ENCODE results near the gene NEK6.
"Not testable (repeated sequence)": the region's sequence is repeated elsewhere in the genome, so short reads cannot be mapped to it uniquely, and the experiment has no call there.

Gene NEK6

GRCh38 chr9:124238546-124239140 is 19.1 kb upstream of the NEK6 start:
- Histone ChIP-seq H3K9ac (ENCODE audit: low read depth, low read length) (no peak overlapping the region), H3K4me1 (ENCODE audit: insufficient read depth, low read length) (peaks cover 4% of the 10 kb centered on the region; the same call in 1 of the 2 replicates), H3K36me3 (ENCODE audit: insufficient read depth, low read depth, low read length) (no peaks in the 10 kb centered on the region), H3K27ac (ENCODE audit: low read length) (no peak overlapping the region), H3K27me3 (ENCODE audit: insufficient read depth, low read length) (no peaks in the 10 kb centered on the region), H3K4me3 (ENCODE audit: low read length) (no peak overlapping the region), H3K9me3 (ENCODE audit: insufficient read depth, low read depth, low read length) (no peaks in the 10 kb centered on the region)

- no peak overlapping the region for H3K9ac ChIP-seq (ENCODE audit: low read depth, low read length)
- H3K27me3 ChIP-seq (ENCODE audit: insufficient read depth, low read length): no peaks in the 10 kb centered on the region
- H3K36me3 ChIP-seq (ENCODE audit: insufficient read depth, low read depth, low read length): no peaks in the 10 kb centered on the region
- no peaks in the 10 kb centered on the region for H3K9me3 ChIP-seq (ENCODE audit: insufficient read depth, low read depth, low read length)
- H3K4me3 ChIP-seq (ENCODE audit: low read length): no peak overlapping the region
- peaks cover 4% of the 10 kb centered on the region; the same call in 1 of the 2 replicates for H3K4me1 ChIP-seq (ENCODE audit: insufficient read depth, low read length)
- no peak overlapping the region for H3K27ac ChIP-seq (ENCODE audit: low read length)
Observed at GRCh38 chr9:124239249-124240073, 18.3 kb upstream of the NEK6 start.

GRCh38 chr9:124242331-124243194 is 15.2 kb upstream of the NEK6 start:
- H3K27me3 ChIP-seq (ENCODE audit: insufficient read depth, low read length): no peaks in the 10 kb centered on the region
- H3K9ac ChIP-seq (ENCODE audit: low read depth, low read length): peak overlapping the region; percentile 36; the same call in 1 of the 2 replicates
- H3K36me3 ChIP-seq (ENCODE audit: insufficient read depth, low read depth, low read length): no peaks in the 10 kb centered on the region
- H3K4me3 ChIP-seq (ENCODE audit: low read length): peak overlapping the region; percentile 49; the same call in 1 of the 2 replicates
- peak overlapping the region; percentile 64 for H3K27ac ChIP-seq (ENCODE audit: low read length)
- no peaks in the 10 kb centered on the region for H3K9me3 ChIP-seq (ENCODE audit: insufficient read depth, low read depth, low read length)
- peaks cover 4% of the 10 kb centered on the region; the same call in 1 of the 2 replicates for H3K4me1 ChIP-seq (ENCODE audit: insufficient read depth, low read length)

GRCh38 chr9:124247393-124247792 is 10.4 kb upstream of the NEK6 start:
- H3K27me3 ChIP-seq (ENCODE audit: insufficient read depth, low read length); H3K36me3 ChIP-seq (ENCODE audit: insufficient read depth, low read depth, low read length); H3K9ac ChIP-seq (ENCODE audit: low read depth, low read length); H3K9me3 ChIP-seq (ENCODE audit: insufficient read depth, low read depth, low read length); H3K27ac ChIP-seq (ENCODE audit: low read length); H3K4me3 ChIP-seq (ENCODE audit: low read length); H3K4me1 ChIP-seq (ENCODE audit: insufficient read depth, low read length): not testable (repeated sequence)

GRCh38 chr9:124248066-124248465 is 9.7 kb upstream of the NEK6 start:
- H3K27ac ChIP-seq (ENCODE audit: low read length): no peak overlapping the region

GRCh38 chr9:124248960-124249359 is 8.8 kb upstream of the NEK6 start:
- H3K9me3 ChIP-seq (ENCODE audit: insufficient read depth, low read depth, low read length): no peaks in the 10 kb centered on the region
- no peaks in the 10 kb centered on the region for H3K27me3 ChIP-seq (ENCODE audit: insufficient read depth, low read length)
- no peaks in the 10 kb centered on the region for H3K36me3 ChIP-seq (ENCODE audit: insufficient read depth, low read depth, low read length)
- no peaks in the 10 kb centered on the region; the same call in 1 of the 2 replicates for H3K4me1 ChIP-seq (ENCODE audit: insufficient read depth, low read length)
- no peak overlapping the region for H3K27ac ChIP-seq (ENCODE audit: low read length)
- no peak overlapping the region for H3K4me3 ChIP-seq (ENCODE audit: low read length)
- no peak overlapping the region for H3K9ac ChIP-seq (ENCODE audit: low read depth, low read length)

More at GRCh38 chr9:124248066-124248465, 9.7 kb upstream of the NEK6 start:
- no peaks in the 10 kb centered on the region; the same call in none of the 2 replicates for H3K4me1 ChIP-seq (ENCODE audit: insufficient read depth, low read length)
- H3K27me3 ChIP-seq (ENCODE audit: insufficient read depth, low read length): no peaks in the 10 kb centered on the region
- no peaks in the 10 kb centered on the region for H3K36me3 ChIP-seq (ENCODE audit: insufficient read depth, low read depth, low read length)
- H3K9me3 ChIP-seq (ENCODE audit: insufficient read depth, low read depth, low read length): no peaks in the 10 kb centered on the region
- H3K4me3 ChIP-seq (ENCODE audit: low read length): no peak overlapping the region
- no peak overlapping the region for H3K9ac ChIP-seq (ENCODE audit: low read depth, low read length)

GRCh38 chr9:124251204-124251603 is 6.5 kb upstream of the NEK6 start:
- Histone ChIP-seq H3K4me1 (ENCODE audit: insufficient read depth, low read length) (no peaks in the 10 kb centered on the region; the same call in 1 of the 2 replicates), H3K9ac (ENCODE audit: low read depth, low read length) (no peak overlapping the region), H3K9me3 (ENCODE audit: insufficient read depth, low read depth, low read length) (no peaks in the 10 kb centered on the region), H3K36me3 (ENCODE audit: insufficient read depth, low read depth, low read length) (no peaks in the 10 kb centered on the region), H3K27ac (ENCODE audit: low read length) (no peak overlapping the region), H3K4me3 (ENCODE audit: low read length) (no peak overlapping the region), H3K27me3 (ENCODE audit: insufficient read depth, low read length) (no peaks in the 10 kb centered on the region)

GRCh38 chr9:124251605-124252378 is 6.0 kb upstream of the NEK6 start:
- Histone ChIP-seq H3K27ac (ENCODE audit: low read length) (no peak overlapping the region), H3K9ac (ENCODE audit: low read depth, low read length) (no peak overlapping the region), H3K4me3 (ENCODE audit: low read length) (no peak overlapping the region)

GRCh38 chr9:124252878-124253277 is 4.9 kb upstream of the NEK6 start:
- not testable (repeated sequence) for H3K4me1 ChIP-seq (ENCODE audit: insufficient read depth, low read length); H3K9me3 ChIP-seq (ENCODE audit: insufficient read depth, low read depth, low read length); H3K27ac ChIP-seq (ENCODE audit: low read length); H3K27me3 ChIP-seq (ENCODE audit: insufficient read depth, low read length); H3K36me3 ChIP-seq (ENCODE audit: insufficient read depth, low read depth, low read length); H3K4me3 ChIP-seq (ENCODE audit: low read length); H3K9ac ChIP-seq (ENCODE audit: low read depth, low read length)

More at GRCh38 chr9:124251605-124252378, 6.0 kb upstream of the NEK6 start:
- no peaks in the 10 kb centered on the region for H3K9me3 ChIP-seq (ENCODE audit: insufficient read depth, low read depth, low read length)
- no peaks in the 10 kb centered on the region for H3K36me3 ChIP-seq (ENCODE audit: insufficient read depth, low read depth, low read length)
- no peaks in the 10 kb centered on the region for H3K27me3 ChIP-seq (ENCODE audit: insufficient read depth, low read length)
- H3K4me1 ChIP-seq (ENCODE audit: insufficient read depth, low read length): peaks cover 2% of the 10 kb centered on the region; the same call in 1 of the 2 replicates

- no peaks in the 10 kb centered on the region for H3K27me3 ChIP-seq (ENCODE audit: insufficient read depth, low read length)
- H3K9ac ChIP-seq (ENCODE audit: low read depth, low read length): no peak overlapping the region
- H3K4me3 ChIP-seq (ENCODE audit: low read length): no peak overlapping the region
- H3K27ac ChIP-seq (ENCODE audit: low read length): no peak overlapping the region
- no peaks in the 10 kb centered on the region for H3K9me3 ChIP-seq (ENCODE audit: insufficient read depth, low read depth, low read length)
- H3K36me3 ChIP-seq (ENCODE audit: insufficient read depth, low read depth, low read length): no peaks in the 10 kb centered on the region
- peaks cover 6% of the 10 kb centered on the region for H3K4me1 ChIP-seq (ENCODE audit: insufficient read depth, low read length)
Observed at GRCh38 chr9:124254261-124254682, 3.5 kb upstream of the NEK6 start.

GRCh38 chr9:124255222-124255621 is 2.5 kb upstream of the NEK6 start:
- H3K36me3 ChIP-seq (ENCODE audit: insufficient read depth, low read depth, low read length): no peaks in the 10 kb centered on the region
- H3K9me3 ChIP-seq (ENCODE audit: insufficient read depth, low read depth, low read length): no peaks in the 10 kb centered on the region
- peaks cover 10% of the 10 kb centered on the region for H3K4me1 ChIP-seq (ENCODE audit: insufficient read depth, low read length)
- H3K27me3 ChIP-seq (ENCODE audit: insufficient read depth, low read length): no peaks in the 10 kb centered on the region
- no peak overlapping the region for H3K27ac ChIP-seq (ENCODE audit: low read length)
- no peak overlapping the region for H3K4me3 ChIP-seq (ENCODE audit: low read length)
- no peak overlapping the region for H3K9ac ChIP-seq (ENCODE audit: low read depth, low read length)
